BJ (cell line): ENCODE results near the gene PKN1. TPM values are rescaled to one million over a fixed set of nuclear protein-coding genes. Genes with fewer than 3 reads are reported as not detected.
A peak's percentile ranks its signal among the peaks of the same experiment; 100 is the strongest.

Experiments
- CTCF ChIA-PET: fragments of 350-600 bp; formaldehyde crosslinking; extraction: SDS; loops from one replicate; lab custom pipeline; 2021; ENCODE audit warnings: antibody characterized with exemption, inconsistent platforms; lab: Yijun Ruan, JAX
- POLR2A ChIA-PET: fragments of 300-600 bp; sonication (Branson Sonifier 250); formaldehyde crosslinking; extraction: SDS; loops from one replicate; lab custom pipeline; 2021; ENCODE audit warnings: antibody characterized with exemption; lab: Charles Lee
- DNase-seq: peaks from one replicate; pipeline ENCODE4 v3.0.0-alpha.2; 2011; ENCODE audit warnings: low read depth
- H3K27me3 ChIP-seq: 2 replicates; pipeline ENCODE4 v1.6.0; 2011; ENCODE audit warnings: low read length; ENCODE audit not compliant: control insufficient read depth, insufficient read depth
- H3K36me3 ChIP-seq: 2 replicates; pipeline ENCODE4 v1.5.1; 2011; ENCODE audit warnings: low read length; ENCODE audit not compliant: control insufficient read depth, insufficient read depth
- H3K4me3 ChIP-seq: 2 replicates; pipeline ENCODE4 v1.5.1; 2011; ENCODE audit warnings: low read depth, mild to moderate bottlenecking, control low read depth, low read length
- CTCF ChIP-seq: IDR thresholded peaks from 2 replicates; pipeline ENCODE4 v1.5.1; 2011; ENCODE audit warnings: low read depth, mild to moderate bottlenecking, control low read depth, inconsistent platforms, low read length, moderate library complexity; ENCODE audit not compliant: insufficient read depth
- polyA plus RNA-seq: library from polyadenylated mRNA; depleted of rRNA; stranded (reverse); fragments of >200 nt; gene quantifications from 2 replicates; pipeline ENCODE4 v1.2.3, GENCODE V29; 2011

PKN1 gene
- polyA plus RNA-seq, 1 experiment = 117 TPM

GRCh38 chr19:14416817-14417231 lies 16.3 kb upstream of the PKN1 start:
- Histone ChIP-seq H3K4me3 (no peak overlapping the region), H3K36me3 (peaks cover 7% of the 10 kb centered on the region), H3K27me3 (no peaks in the 10 kb centered on the region)
- TF ChIP-seq CTCF = no peak
- ChIA-PET CTCF (interaction anchor here (1.1 to 2.7 kb wide), 3 partner anchors 11 to 280 kb away, joined by 3 to 13 read pairs (median 3); no protein-coding TSS in a partner anchor), POLR2A (interaction anchor here (0.5 kb wide), 1 partner anchor 38 kb away, joined by 6 read pairs; no protein-coding TSS in a partner anchor)
- no peak for DNase-seq

- POLR2A ChIA-PET = no interaction called here
- CTCF ChIA-PET = interaction anchor here (1.6 kb wide), 1 partner anchor 11 kb away, joined by 3 read pairs; no protein-coding TSS in a partner anchor
- H3K36me3 ChIP-seq = no peaks in the 10 kb centered on the region
- H3K4me3 ChIP-seq = peak overlapping the region; percentile 76
- TF ChIP-seq CTCF = no peak
- no peaks in the 10 kb centered on the region for H3K27me3 ChIP-seq
- no peak for DNase-seq
Measured at GRCh38 chr19:14418856-14419105, 14.3 kb upstream of the PKN1 start.

- POLR2A ChIA-PET = no interaction called here
- Histone ChIP-seq H3K36me3 (no peaks in the 10 kb centered on the region), H3K4me3 (peak within 1 kb of the TSS; percentile 76), H3K27me3 (no peaks in the 10 kb centered on the region)
- CTCF ChIA-PET = interaction anchor here (1.1 to 1.6 kb wide), 3 partner anchors 11 to 13 kb away, joined by 3 to 6 read pairs (median 6); no protein-coding TSS in a partner anchor
- no peak for TF ChIP-seq CTCF
- peak; percentile 97 for DNase-seq
Measured at GRCh38 chr19:14419106-14419813, 13.8 kb upstream of the PKN1 start, which contains the start of gene DDX39A. TSS of gene DDX39A (minus strand) at chr19:14419341. CDS start at chr19:14413220, 6,121 bp downstream.

GRCh38 chr19:14425696-14426138 lies 7.4 kb upstream of the PKN1 start:
- no peak for DNase-seq
- CTCF ChIA-PET = interaction anchor here (1.2 to 1.3 kb wide), 2 partner anchors 20 to 149 kb away, joined by 3 read pairs; no protein-coding TSS in a partner anchor

More at GRCh38 chr19:14425696-14426138, 7.4 kb upstream of the PKN1 start:
- H3K36me3 ChIP-seq = no peaks in the 10 kb centered on the region
- no peak for TF ChIP-seq CTCF
- no peak overlapping the region for H3K4me3 ChIP-seq
- POLR2A ChIA-PET = no interaction called here
- no peaks in the 10 kb centered on the region for H3K27me3 ChIP-seq
